HepG2 (cell line): ENCODE measurements around the gene SCN7A. TPM values are rescaled to one million over a fixed set of nuclear protein-coding genes. Genes with fewer than 3 reads are reported as not detected.

Experiments
- ATAC-seq: fragments of 200-7000 bp; cut with Tn5 transposase; 3 replicates; pipeline ENCODE4 v1.9.1; 2020; ENCODE audit warnings: mild to moderate bottlenecking, moderate library complexity
- BruUV-seq: library from RNA; stranded (reverse); fragments of 400-500 nt; replicated peaks from 2 replicates; lab custom pipeline; 2021; lab: Mats Ljungman, UMichigan
- CTCF ChIA-PET: fragments of 300-600 bp; formaldehyde crosslinking; extraction: SDS; loops from one replicate; lab custom pipeline; 2021; ENCODE audit warnings: low total read pairs, inconsistent platforms, low intra/inter-chr PET ratio; lab: Yijun Ruan, JAX
- POLR2A ChIA-PET: fragments of 350-600 bp; sonication (Branson Sonifier 250); formaldehyde crosslinking; loops from one replicate; lab custom pipeline; 2020; ENCODE audit warnings: antibody characterized with exemption, inconsistent platforms; lab: Yijun Ruan, JAX
- DNase-seq: peaks from one replicate; pipeline ENCODE4 v3.0.0-alpha.2; 2015; ENCODE audit warnings: low spot score
- FAIRE-seq: peaks from 3 replicates; lab custom pipeline; 2011; peaks lifted over from hg19 to GRCh38; lab: Jason Lieb, UNC
- H2AFZ ChIP-seq: one replicate; pipeline ENCODE4 v1.6.1; 2011; ENCODE audit warnings: low read length, inconsistent platforms
- H3K27ac ChIP-seq: fragments of 300-600 bp; 3 replicates; pipeline ENCODE4 v1.8.0; 2011; ENCODE audit warnings: mixed run types, mild to moderate bottlenecking, mixed read lengths, low read length, inconsistent platforms; ENCODE audit not compliant: insufficient read depth; ENCODE audit errors: extremely low read length
- H3K27me3 ChIP-seq, 2 experiments: fragments of 200-600 bp in 1 of 2; 2 replicates in 1 of 2; 3 replicates in 1 of 2; pipeline versions ENCODE4 v1.6.0 to v1.8.0; 2011; ENCODE audit warnings: low read length in 2 of 2, mild to moderate bottlenecking in 2 of 2, moderate library complexity in 2 of 2, inconsistent platforms in 1 of 2; ENCODE audit not compliant: insufficient read depth in 2 of 2, control insufficient read depth in 1 of 2
- H3K36me3 ChIP-seq, 2 experiments: fragments of 200-600 bp in 1 of 2; replicated peaks in 1 of 2; 2 replicates in 1 of 2; 3 replicates in 1 of 2; pipeline versions ENCODE4 v1.5.1 to v1.8.0; 2011; ENCODE audit warnings: low read length in 2 of 2, inconsistent platforms in 1 of 2; ENCODE audit not compliant: insufficient read depth in 2 of 2, control insufficient read depth in 1 of 2
- H3K4me1 ChIP-seq: 2 replicates; pipeline ENCODE4 v1.5.1; 2012; ENCODE audit warnings: low read length, inconsistent platforms; ENCODE audit not compliant: insufficient read depth
- H3K4me2 ChIP-seq: 2 replicates; pipeline ENCODE4 v1.6.0; 2011; ENCODE audit warnings: low read depth, low read length, inconsistent platforms
- H3K4me3 ChIP-seq, 3 experiments: fragments of 200-600 bp in 1 of 3; sonication (generic), shearing (Covaris generic) in 1 of 3; replicated peaks in 1 of 3; 2 replicates each; pipeline ENCODE4 v1.5.1; 2011 to 2016; ENCODE audit warnings: low read length in 3 of 3, inconsistent platforms in 2 of 3, low read depth in 2 of 3, mild to moderate bottlenecking in 2 of 3, control low read depth in 1 of 3, mixed read lengths in 1 of 3; ENCODE audit not compliant: insufficient read depth in 1 of 3
- H3K79me2 ChIP-seq: one replicate; pipeline ENCODE4 v1.6.1; 2011; ENCODE audit warnings: low read length, inconsistent platforms; ENCODE audit not compliant: insufficient read depth
- H3K9ac ChIP-seq: 2 replicates; pipeline ENCODE4 v1.6.0; 2011; ENCODE audit warnings: mild to moderate bottlenecking, low read depth, low read length, inconsistent platforms; ENCODE audit not compliant: insufficient read depth
- H3K9me3 ChIP-seq: 2 replicates; pipeline ENCODE4 v1.5.1; 2012; ENCODE audit warnings: mild to moderate bottlenecking, low read length
- H4K20me1 ChIP-seq: 2 replicates; pipeline ENCODE4 v1.6.0; 2011; ENCODE audit warnings: inconsistent platforms, mild to moderate bottlenecking, low read length, moderate library complexity; ENCODE audit not compliant: insufficient read depth
- ARID5B ChIP-seq: IDR thresholded peaks from 2 replicates; pipeline ENCODE4 v1.4.0; 2020; ENCODE audit warnings: mild to moderate bottlenecking, missing genetic modification reagents
- CTCF ChIP-seq: sonication (generic); formaldehyde crosslinking; IDR thresholded peaks from 2 replicates; pipeline ENCODE4 v1.5.0; 2020; ENCODE audit warnings: mild to moderate bottlenecking, missing genetic modification reagents, moderate library complexity
- GPBP1L1 ChIP-seq: sonication (generic); formaldehyde crosslinking; IDR thresholded peaks from 2 replicates; pipeline ENCODE4 v1.5.0; 2020; ENCODE audit warnings: mild to moderate bottlenecking, missing genetic modification reagents
- JDP2 ChIP-seq: sonication (generic); formaldehyde crosslinking; IDR thresholded peaks from 2 replicates; pipeline ENCODE4 v1.8.1; 2022; ENCODE audit warnings: missing genetic modification reagents, borderline replicate concordance
- MAFK ChIP-seq, 2 experiments: IDR thresholded peaks in 1 of 2; conservative IDR thresholded peaks in 1 of 2; 2 replicates each; pipeline ENCODE4 v1.6.1; 2011; ENCODE audit warnings: improper control_type of control experiment in 2 of 2, low read length in 2 of 2
- NFRKB ChIP-seq: fragments of 450-650 bp; IDR thresholded peaks from 2 replicates; pipeline ENCODE4 v1.6.1; 2017
- PHF5A ChIP-seq: IDR thresholded peaks from one replicate; pipeline ENCODE4 v1.6.1; 2018; ENCODE audit warnings: low read depth, missing genetic modification reagents; ENCODE audit not compliant: unreplicated experiment
- PLSCR1 ChIP-seq: sonication (generic); formaldehyde crosslinking; IDR thresholded peaks from 2 replicates; pipeline ENCODE4 v1.5.0; 2020; ENCODE audit warnings: missing genetic modification reagents, mild to moderate bottlenecking, borderline replicate concordance
- SMC3 ChIP-seq: IDR thresholded peaks from 2 replicates; pipeline ENCODE4 v1.6.1; 2011; ENCODE audit warnings: low read length, improper control_type of control experiment
- STAG1 ChIP-seq: sonication (generic); formaldehyde crosslinking; IDR thresholded peaks from 2 replicates; pipeline ENCODE4 v1.4.0; 2020; ENCODE audit warnings: missing genetic modification reagents
- STAT5B ChIP-seq: sonication (generic); formaldehyde crosslinking; IDR thresholded peaks from 2 replicates; pipeline ENCODE4 v1.4.0; 2020; ENCODE audit warnings: missing genetic modification reagents
- ZBTB26 ChIP-seq: IDR thresholded peaks from 2 replicates; pipeline ENCODE4 v1.6.1; 2016; ENCODE audit warnings: missing compliant biosample characterization, missing genetic modification reagents, borderline replicate concordance
- ZFP41 ChIP-seq: sonication (generic); formaldehyde crosslinking; IDR thresholded peaks from 2 replicates; pipeline ENCODE4 v1.4.0; 2020; ENCODE audit warnings: mild to moderate bottlenecking, missing genetic modification reagents, borderline replicate concordance
- ZNF292 ChIP-seq: sonication (generic); formaldehyde crosslinking; IDR thresholded peaks from 2 replicates; pipeline ENCODE4 v1.8.1; 2022; ENCODE audit warnings: mild to moderate bottlenecking, low read depth, missing genetic modification reagents, borderline replicate concordance
- ZNF713 ChIP-seq: sonication (generic); formaldehyde crosslinking; IDR thresholded peaks from 2 replicates; pipeline ENCODE4 v1.4.0; 2020; ENCODE audit warnings: mild to moderate bottlenecking, missing genetic modification reagents
- WGBS: methylation state at CpG from one replicate; pipeline ENCODE4 v1.1.6; 2017; ENCODE audit warnings: low lambda C conversion rate; 5-methylcytosine and 5-hydroxymethylcytosine counted together
- in situ Hi-C: cut with HindIII; loops from 2 replicates; pipeline ENCODE4 v1.10.0; 2017; ENCODE audit warnings: low pct_unique_long_range_greater_than_20kb; ENCODE audit not compliant: extremely low pct_ligation_motif_present
- intact Hi-C: fragments of 100-400 bp; cut with micrococcal nuclease; formaldehyde crosslinking; loops from one replicate; pipeline ENCODE4 v1.10.0; 2022; ENCODE audit not compliant: unreplicated experiment
- polyA plus RNA-seq, 8 experiments: library from polyadenylated mRNA; depleted of rRNA in 3 of 8; stranded (reverse) in 7 of 8; unstranded in 1 of 8; fragments of >200 nt; fragmentation: Illumina TruSeq in 4 of 8; extraction: Trizol in 4 of 8; gene quantifications; 2 replicates each; pipeline versions ENCODE4 v1.2.1 to v1.2.3, GENCODE V29; 2011 to 2016; ENCODE audit warnings: low read depth in 4 of 8, missing spikeins in 1 of 8, mixed read lengths in 1 of 8; ENCODE audit not compliant: insufficient read depth in 1 of 8
- total RNA-seq, 5 experiments: library from RNA; depleted of rRNA; stranded (reverse); fragments of >200 nt; fragmentation: Illumina TruSeq; extraction: Trizol; gene quantifications; 2 replicates each; pipeline ENCODE4 v1.2.3, GENCODE V29; 2016; ENCODE audit warnings: low read depth in 1 of 5

SCN7A gene
- total and polyA plus RNA-seq, 2 of the 13 experiments (the other 11 are each of a cell fraction or from before 2014, with no cell fraction given) = 0.01 TPM; not detected in 1

- H3K9ac ChIP-seq = no peak overlapping the region
- BruUV-seq = no TSS peak
- no peaks in the 10 kb centered on the region for H3K27me3 ChIP-seq
- intact Hi-C loops = loop anchor here (1.0 to 5.0 kb wide), 4 partner anchors 100 to 564 kb away; partner anchors contain the start of gene TTC21B
- DNase-seq = peak; percentile 25
- H3K9me3 ChIP-seq = no peaks in the 10 kb centered on the region
- WGBS = 4% methylated on average over 2 of the region's 2 CpGs
- no peaks in the 10 kb centered on the region for H3K79me2 ChIP-seq
- no peak overlapping the region for H3K4me3 ChIP-seq
- H2AFZ ChIP-seq = no peak overlapping the region
- no peak overlapping the region for H3K27ac ChIP-seq
- peak; percentile 83 for ATAC-seq
- H3K36me3 ChIP-seq = no peaks in the 10 kb centered on the region
- H4K20me1 ChIP-seq = no peaks in the 10 kb centered on the region
- ChIA-PET POLR2A (no interaction called here), CTCF (interaction anchor here (1.6 to 1.9 kb wide), 2 partner anchors 99 to 155 kb away, joined by 8 to 9 read pairs; no protein-coding TSS in a partner anchor)
- no peak overlapping the region for H3K4me2 ChIP-seq
- FAIRE-seq = no peak
- no peaks in the 10 kb centered on the region for H3K4me1 ChIP-seq
- in situ Hi-C loops = no loop called here
- no peak for TF ChIP-seq GPBP1L1
- no peak for TF ChIP-seq ZNF713
- TF ChIP-seq SMC3 = peak; percentile 54
- peak; percentile 69 for TF ChIP-seq CTCF (CRISPR knock-in tag)
- TF ChIP-seq PHF5A (CRISPR knock-in tag) = no peak
- TF ChIP-seq JDP2 = no peak
- peak; percentile 68 for TF ChIP-seq STAG1 (CRISPR knock-in tag)
- TF ChIP-seq STAT5B (CRISPR knock-in tag) = no peak
- 0 out of 2 replicates have a peak, but pooled peaks have one; percentile 12 for TF ChIP-seq ARID5B (CRISPR knock-in tag)
- TF ChIP-seq ZFP41 = no peak
- TF ChIP-seq ZBTB26 (CRISPR knock-in tag) = no peak
- TF ChIP-seq PLSCR1 = no peak
- TF ChIP-seq NFRKB = no peak
- no peak for TF ChIP-seq MAFK (conservative IDR thresholded peaks at IDR 0.05 in 1 of 2, IDR thresholded peaks at IDR 0.05 in 1 of 2; ENCODE audit: low read length in 2 of 2)
- no peak for TF ChIP-seq ZNF292
These were observed 22.8 kb upstream of the SCN7A start for GRCh38 chr2:166516712-166517303.
